ENCODE results near the gene MTA3. TPM values are rescaled to one million over a fixed set of nuclear protein-coding genes. Genes with fewer than 3 reads are reported as not detected.

Gene MTA3
- total RNA-seq, 2 donors from 2014 or later: 23.0 to 30.8 TPM

GRCh38 chr2:42663106-42663780 is 94.8 kb downstream of the MTA3 start:
- peak; percentile 96 for TF ChIP-seq CTCF (IDR thresholded peaks at IDR 0.05)
- no peak for DNase-seq (ENCODE audit: low spot score)
- no peak for ATAC-seq (ENCODE audit: insufficient number of reproducible peaks, low FRiP score, low read depth)

GRCh38 chr2:42663828-42664227 is 95.4 kb downstream of the MTA3 start:
- no peak for TF ChIP-seq CTCF (IDR thresholded peaks at IDR 0.05)
- Histone ChIP-seq H3K27me3 (replicated peaks; ENCODE audit: insufficient read depth) (no peaks in the 10 kb centered on the region), H3K4me1 (ENCODE audit: control insufficient read depth in 1 of 2, low read depth in 2 of 2) (no peaks in the 10 kb centered on the region), H3K36me3 (no peaks in the 10 kb centered on the region), H3K4me3 (no peak overlapping the region), H3K27ac (no peak overlapping the region), H3K9me3 (no peaks in the 10 kb centered on the region)
- DNase-seq (ENCODE audit: low spot score) (no peak), ATAC-seq (ENCODE audit: insufficient number of reproducible peaks, low FRiP score, low read depth) (no peak)

More at GRCh38 chr2:42663106-42663780, 94.8 kb downstream of the MTA3 start:
- no peaks in the 10 kb centered on the region for H3K4me1 ChIP-seq (ENCODE audit: control insufficient read depth in 1 of 2, low read depth in 2 of 2)
- no peak overlapping the region for H3K27ac ChIP-seq
- no peaks in the 10 kb centered on the region for H3K36me3 ChIP-seq
- H3K4me3 ChIP-seq: no peak overlapping the region
- H3K27me3 ChIP-seq (replicated peaks; ENCODE audit: insufficient read depth): no peaks in the 10 kb centered on the region
- H3K9me3 ChIP-seq: no peaks in the 10 kb centered on the region

DNA sequence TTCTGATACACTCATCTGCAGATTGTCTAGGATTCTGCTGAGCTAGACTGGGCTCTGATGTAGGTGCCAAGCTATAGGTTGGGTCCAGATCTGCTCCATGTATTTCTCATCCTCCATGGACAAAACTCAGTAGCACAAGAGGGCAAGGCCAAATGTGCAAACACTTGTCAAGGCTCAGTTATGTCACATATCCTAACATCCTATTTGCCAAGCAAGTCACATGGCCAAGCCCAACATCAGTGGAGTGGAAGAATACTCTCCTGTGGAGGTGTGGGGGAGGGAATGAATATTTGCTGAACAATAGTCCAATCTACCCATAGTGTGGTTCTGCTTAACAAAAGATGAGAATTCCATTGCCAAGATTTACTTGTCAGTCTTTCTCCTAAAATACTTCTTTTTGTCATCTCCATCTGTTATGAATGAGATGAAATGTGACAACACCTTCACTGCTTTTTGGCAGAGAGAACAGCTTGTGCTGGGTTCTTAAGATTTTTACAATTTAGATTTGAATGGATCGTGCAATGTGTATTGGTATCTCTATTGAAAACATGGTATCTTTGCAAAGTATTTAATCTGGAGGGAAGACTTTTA is 105.7 kb downstream of the MTA3 start:
- H3K9me3 ChIP-seq: no peaks in the 10 kb centered on the region
- DNase-seq (ENCODE audit: low spot score) (no peak), ATAC-seq (ENCODE audit: insufficient number of reproducible peaks, low FRiP score, low read depth) (no peak)
- no peak overlapping the region for H3K4me3 ChIP-seq
- H3K36me3 ChIP-seq: no peaks in the 10 kb centered on the region
- no peak for TF ChIP-seq CTCF (IDR thresholded peaks at IDR 0.05)
- no peaks in the 10 kb centered on the region for H3K27me3 ChIP-seq (replicated peaks; ENCODE audit: insufficient read depth)
- H3K27ac ChIP-seq: no peak overlapping the region
- H3K4me1 ChIP-seq (ENCODE audit: control insufficient read depth in 1 of 2, low read depth in 2 of 2): no peaks in the 10 kb centered on the region

- Histone ChIP-seq H3K4me3 (no peak overlapping the region), H3K4me1 (ENCODE audit: control insufficient read depth in 1 of 2, low read depth in 2 of 2) (no peaks in the 10 kb centered on the region), H3K36me3 (no peaks in the 10 kb centered on the region), H3K27ac (no peak overlapping the region), H3K9me3 (no peaks in the 10 kb centered on the region), H3K27me3 (replicated peaks; ENCODE audit: insufficient read depth) (no peaks in the 10 kb centered on the region)
- no peak for DNase-seq (ENCODE audit: low spot score)
- no peak for TF ChIP-seq CTCF (IDR thresholded peaks at IDR 0.05)
- no peak for ATAC-seq (ENCODE audit: insufficient number of reproducible peaks, low FRiP score, low read depth)
Measured at GRCh38 chr2:42675815-42676214, 107.4 kb downstream of the MTA3 start.

DNA sequence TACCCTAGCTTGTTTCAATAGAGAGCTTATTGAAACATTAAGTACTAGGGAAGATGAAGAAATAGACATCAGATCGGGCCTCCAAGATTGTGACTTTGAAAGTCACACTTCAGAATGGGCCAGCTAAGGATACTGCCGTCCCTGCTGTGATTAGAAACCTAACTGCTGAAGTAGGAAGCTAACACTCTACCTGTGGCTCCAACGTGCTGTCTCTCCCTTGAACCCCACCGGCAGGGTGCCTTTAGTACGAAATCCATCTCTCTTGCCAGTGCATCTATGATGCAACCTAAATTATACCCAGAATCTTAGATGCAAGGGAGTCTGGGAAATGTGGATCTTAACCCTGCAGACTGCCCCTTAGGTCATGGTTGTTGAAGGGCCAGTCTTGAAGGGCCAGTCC is 116.9 kb downstream of the MTA3 start:
- TF ChIP-seq CTCF (IDR thresholded peaks at IDR 0.05): no peak
- ATAC-seq (ENCODE audit: insufficient number of reproducible peaks, low FRiP score, low read depth) (no peak), DNase-seq (ENCODE audit: low spot score) (no peak)
- Histone ChIP-seq H3K4me1 (ENCODE audit: control insufficient read depth in 1 of 2, low read depth in 2 of 2) (no peaks in the 10 kb centered on the region), H3K4me3 (no peak overlapping the region), H3K36me3 (peaks cover 4% of the 10 kb centered on the region), H3K27me3 (replicated peaks; ENCODE audit: insufficient read depth) (no peaks in the 10 kb centered on the region), H3K27ac (no peak overlapping the region), H3K9me3 (no peaks in the 10 kb centered on the region)
